ENCODE measurements around the gene FAM168A.

FAM168A gene

GRCh38 chr11:73376803-73377629, 220.9 kb downstream of the FAM168A start:
- ChIA-PET POLR2A (ENCODE audit: low non-redundant PET) (interaction anchor here (0.6 kb wide), 1 partner anchor 49 kb away, joined by 3 read pairs; no protein-coding TSS in a partner anchor), CTCF (interaction anchor here (0.6 to 1.7 kb wide), 6 partner anchors 16 to 1258 kb away, joined by 3 to 8 read pairs (median 4); no protein-coding TSS in a partner anchor)
- H3K27ac ChIP-seq, result peak overlapping the region; percentile 93
- peak; percentile 90 for DNase-seq (ENCODE audit: low spot score)
- TF ChIP-seq CTCF (conservative IDR thresholded peaks at IDR 0.05; ENCODE audit: low read depth), result no peak

GRCh38 chr11:73376160-73376802, 221.6 kb downstream of the FAM168A start, which contains the start of gene RELT:
TSS of gene RELT (plus strand) at chr11:73376399. CDS start at chr11:73389137, 12,738 bp downstream.
- DNase-seq (ENCODE audit: low spot score), result peak; percentile 94
- peak within 1 kb of the TSS; percentile 93 for H3K27ac ChIP-seq
- ChIA-PET CTCF (interaction anchor here (0.6 to 1.7 kb wide), 5 partner anchors 17 to 1258 kb away, joined by 3 to 8 read pairs (median 4); no protein-coding TSS in a partner anchor), POLR2A (ENCODE audit: low non-redundant PET) (no interaction called here)
- TF ChIP-seq CTCF (conservative IDR thresholded peaks at IDR 0.05; ENCODE audit: low read depth), result peak; percentile 96

GRCh38 chr11:73375830-73376159, 222.1 kb downstream of the FAM168A start:
- TF ChIP-seq CTCF (conservative IDR thresholded peaks at IDR 0.05; ENCODE audit: low read depth), result no peak
- no peak for DNase-seq (ENCODE audit: low spot score)
- ChIA-PET POLR2A (ENCODE audit: low non-redundant PET) (no interaction called here), CTCF (interaction anchor here (0.5 to 1.5 kb wide), 4 partner anchors 10 to 286 kb away, joined by 3 to 6 read pairs (median 4); no protein-coding TSS in a partner anchor)
- peak overlapping the region; percentile 93 for H3K27ac ChIP-seq

GRCh38 chr11:73374151-73374550, 223.8 kb downstream of the FAM168A start:
- ChIA-PET POLR2A (ENCODE audit: low non-redundant PET) (no interaction called here), CTCF (interaction anchor here (0.6 to 1.7 kb wide), 3 partner anchors 14 to 66 kb away, joined by 3 to 6 read pairs (median 4); no protein-coding TSS in a partner anchor)
- TF ChIP-seq CTCF (conservative IDR thresholded peaks at IDR 0.05; ENCODE audit: low read depth), result no peak
- H3K27ac ChIP-seq, result no peak overlapping the region
- DNase-seq (ENCODE audit: low spot score), result no peak

- CTCF ChIA-PET, result interaction anchor here (0.6 to 1.3 kb wide), 2 partner anchors 17 to 22 kb away, joined by 3 to 11 read pairs; no protein-coding TSS in a partner anchor
- TF ChIP-seq CTCF (conservative IDR thresholded peaks at IDR 0.05; ENCODE audit: low read depth), result no peak
- H3K27ac ChIP-seq, result no peak overlapping the region
Measured at GRCh38 chr11:73372375-73372993, 225.4 kb downstream of the FAM168A start.

GRCh38 chr11:73367482-73368024, 230.4 kb downstream of the FAM168A start:
- ChIA-PET CTCF (no interaction called here), POLR2A (ENCODE audit: low non-redundant PET) (no interaction called here)
- no peak for TF ChIP-seq CTCF (conservative IDR thresholded peaks at IDR 0.05; ENCODE audit: low read depth)
- DNase-seq (ENCODE audit: low spot score), result no peak
- no peak overlapping the region for H3K27ac ChIP-seq

More at GRCh38 chr11:73372375-73372993, 225.4 kb downstream of the FAM168A start:
- no peak for DNase-seq (ENCODE audit: low spot score)
- POLR2A ChIA-PET (ENCODE audit: low non-redundant PET), result no interaction called here
